Thyroid gland (tissue), 4 donors: Measurements from ENCODE around the gene B3GALT6. TPM values are rescaled to one million over a fixed set of nuclear protein-coding genes. Genes with fewer than 3 reads are reported as not detected.

Source experiments
- DNase-seq, 2 donors: peaks; one replicate each; pipeline ENCODE4 v3.0.0-alpha.2; 2019
- H3K27ac ChIP-seq, 3 donors: fragments of 200-600 bp; sonication (generic); 1 replicate in 2 of 3; 2 replicates in 1 of 3; pipeline ENCODE4 v1.5.1; 2016 to 2019; ENCODE audit warnings: mild to moderate bottlenecking in 1 of 3, moderate library complexity in 1 of 3
- H3K27me3 ChIP-seq: fragments of 200-600 bp; sonication (generic); one replicate; pipeline ENCODE4 v1.5.1; 2019
- H3K36me3 ChIP-seq, 2 donors: fragments of 200-600 bp; sonication (generic); one replicate each; pipeline ENCODE4 v1.5.1; 2016 to 2019
- H3K4me1 ChIP-seq, 2 donors: fragments of 200-600 bp; sonication (generic); one replicate each; pipeline ENCODE4 v1.5.1; 2017 to 2019
- H3K4me3 ChIP-seq, 3 donors: fragments of 200-600 bp; sonication (generic); replicated peaks in 1 of 3; 1 replicate in 2 of 3; 2 replicates in 1 of 3; pipeline ENCODE4 v1.5.1; 2016; ENCODE audit warnings: mild to moderate bottlenecking in 1 of 3
- H3K9me3 ChIP-seq: fragments of 200-600 bp; sonication (generic); one replicate; pipeline ENCODE4 v1.5.1; 2017
- POLR2A ChIP-seq, 2 donors: fragments of 450-650 bp; IDR thresholded peaks; one replicate each; pipeline ENCODE4 v1.6.1; 2017; ENCODE audit warnings: antibody characterized with exemption in 2 of 2, mild to moderate bottlenecking in 2 of 2, moderate library complexity in 1 of 2
- WGBS, 2 donors: methylation state at CpG; one replicate each; pipeline ENCODE4 v1.1.5; 2017; 5-methylcytosine and 5-hydroxymethylcytosine counted together
- intact Hi-C: fragments of 100-400 bp; cut with DNase I; formaldehyde crosslinking; loops from one replicate; pipeline ENCODE4 v1.15.1; 2023
- total RNA-seq, 4 donors: library from RNA; depleted of rRNA; stranded (reverse); fragments of >200 nt; gene quantifications; one replicate each; pipeline ENCODE4 v1.2.3, GENCODE V29; 2016
- TF ChIP-seq, protein P1 (sequence below), 6 experiments: fragments of 200-600 bp in 3 of 6; fragments of 450-650 bp in 3 of 6; sonication (generic) in 3 of 6; IDR thresholded peaks; one replicate each; pipeline ENCODE4 v1.5.1; 2016 to 2019; ENCODE audit warnings: antibody characterized with exemption in 6 of 6, mild to moderate bottlenecking in 2 of 6, inconsistent platforms in 1 of 6, moderate library complexity in 1 of 6

B3GALT6 gene
- total RNA-seq, 4 donors from 2014 or later: 18.0 to 32.2 (median 25.5) TPM

DNA sequence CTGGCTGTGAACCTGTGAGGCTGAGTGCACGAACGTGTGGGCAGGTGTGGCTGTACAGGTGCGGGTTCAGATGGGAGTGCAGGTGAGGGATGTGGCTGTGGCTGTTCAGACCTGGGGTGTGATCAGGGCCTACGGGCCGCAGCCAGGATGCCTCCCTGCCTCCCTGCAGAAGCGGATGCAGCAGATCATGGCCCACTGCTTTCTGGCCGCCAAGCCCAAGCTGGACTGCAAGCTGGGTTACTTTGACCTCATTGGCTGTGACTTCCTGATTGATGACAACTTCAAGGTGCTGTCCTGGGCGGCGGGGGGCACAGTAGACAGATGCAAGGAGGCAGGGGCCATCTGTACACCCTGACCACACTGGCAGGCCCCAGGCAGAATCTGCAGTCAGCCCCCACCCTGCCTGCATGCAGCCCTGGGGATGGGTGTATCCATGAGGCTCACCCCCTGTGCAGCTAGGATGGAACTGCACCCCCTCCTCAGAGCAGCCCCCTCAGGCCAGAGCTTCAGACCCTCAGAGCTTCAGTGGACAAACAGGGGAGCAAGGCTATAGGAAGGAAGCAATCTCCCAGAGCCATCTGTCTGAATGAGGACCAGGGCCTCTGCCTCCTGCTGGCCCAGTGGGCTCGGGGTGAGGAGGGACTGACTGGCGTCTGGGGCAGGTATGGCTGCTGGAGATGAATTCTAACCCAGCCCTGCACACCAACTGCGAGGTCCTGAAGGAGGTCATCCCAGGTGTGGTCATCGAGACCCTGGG is 35.4 kb upstream of the B3GALT6 start:
- Histone ChIP-seq H3K36me3 (no peaks in the 10 kb centered on the region), H3K27me3 (no peaks in the 10 kb centered on the region), H3K27ac (no peak overlapping the region), H3K9me3 (no peaks in the 10 kb centered on the region), H3K4me1 (peaks cover 0 to 9% of the 10 kb centered on the region in 2 donors), H3K4me3 (no peak overlapping the region)
- intact Hi-C loops: no loop called here
- WGBS, 2 donors: 80 to 84% methylated on average over 11 of the region's 13 CpGs
- TF ChIP-seq, protein P1, sequence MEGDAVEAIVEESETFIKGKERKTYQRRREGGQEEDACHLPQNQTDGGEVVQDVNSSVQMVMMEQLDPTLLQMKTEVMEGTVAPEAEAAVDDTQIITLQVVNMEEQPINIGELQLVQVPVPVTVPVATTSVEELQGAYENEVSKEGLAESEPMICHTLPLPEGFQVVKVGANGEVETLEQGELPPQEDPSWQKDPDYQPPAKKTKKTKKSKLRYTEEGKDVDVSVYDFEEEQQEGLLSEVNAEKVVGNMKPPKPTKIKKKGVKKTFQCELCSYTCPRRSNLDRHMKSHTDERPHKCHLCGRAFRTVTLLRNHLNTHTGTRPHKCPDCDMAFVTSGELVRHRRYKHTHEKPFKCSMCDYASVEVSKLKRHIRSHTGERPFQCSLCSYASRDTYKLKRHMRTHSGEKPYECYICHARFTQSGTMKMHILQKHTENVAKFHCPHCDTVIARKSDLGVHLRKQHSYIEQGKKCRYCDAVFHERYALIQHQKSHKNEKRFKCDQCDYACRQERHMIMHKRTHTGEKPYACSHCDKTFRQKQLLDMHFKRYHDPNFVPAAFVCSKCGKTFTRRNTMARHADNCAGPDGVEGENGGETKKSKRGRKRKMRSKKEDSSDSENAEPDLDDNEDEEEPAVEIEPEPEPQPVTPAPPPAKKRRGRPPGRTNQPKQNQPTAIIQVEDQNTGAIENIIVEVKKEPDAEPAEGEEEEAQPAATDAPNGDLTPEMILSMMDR (IDR thresholded peaks at IDR 0.05): no peak
- DNase-seq: no peak

- Histone ChIP-seq H3K4me1 (peaks cover 0 to 9% of the 10 kb centered on the region in 2 donors), H3K27ac (no peak overlapping the region), H3K27me3 (no peaks in the 10 kb centered on the region), H3K9me3 (no peaks in the 10 kb centered on the region), H3K4me3 (no peak overlapping the region), H3K36me3 (no peaks in the 10 kb centered on the region)
- no peak for TF ChIP-seq POLR2A (IDR thresholded peaks at IDR 0.05)
- TF ChIP-seq, protein P1 (IDR thresholded peaks at IDR 0.05): no peak
- WGBS, 2 donors: 82 to 83% methylated on average over 3 to 7 of the region's 8 CpGs
- intact Hi-C loops: no loop called here
- no peak for DNase-seq
These were observed 34.9 kb upstream of the B3GALT6 start for GRCh38 chr1:1197188-1197500.

GRCh38 chr1:1197551-1198422 is 34.2 kb upstream of the B3GALT6 start:
- H3K9me3 ChIP-seq: no peaks in the 10 kb centered on the region
- no peak for TF ChIP-seq POLR2A (IDR thresholded peaks at IDR 0.05)
- TF ChIP-seq, protein P1 (IDR thresholded peaks at IDR 0.05): no peak
- no peaks in the 10 kb centered on the region for H3K36me3 ChIP-seq
- no peaks in the 10 kb centered on the region for H3K27me3 ChIP-seq
- H3K4me3 ChIP-seq: no peak overlapping the region
- 89 to 100% methylated on average over 2 to 23 of the region's 48 CpGs for WGBS, 2 donors
- no peak overlapping the region for H3K27ac ChIP-seq
- intact Hi-C loops: no loop called here
- no peak for DNase-seq
- peaks cover 0 to 9% of the 10 kb centered on the region in 2 donors for H3K4me1 ChIP-seq

DNA sequence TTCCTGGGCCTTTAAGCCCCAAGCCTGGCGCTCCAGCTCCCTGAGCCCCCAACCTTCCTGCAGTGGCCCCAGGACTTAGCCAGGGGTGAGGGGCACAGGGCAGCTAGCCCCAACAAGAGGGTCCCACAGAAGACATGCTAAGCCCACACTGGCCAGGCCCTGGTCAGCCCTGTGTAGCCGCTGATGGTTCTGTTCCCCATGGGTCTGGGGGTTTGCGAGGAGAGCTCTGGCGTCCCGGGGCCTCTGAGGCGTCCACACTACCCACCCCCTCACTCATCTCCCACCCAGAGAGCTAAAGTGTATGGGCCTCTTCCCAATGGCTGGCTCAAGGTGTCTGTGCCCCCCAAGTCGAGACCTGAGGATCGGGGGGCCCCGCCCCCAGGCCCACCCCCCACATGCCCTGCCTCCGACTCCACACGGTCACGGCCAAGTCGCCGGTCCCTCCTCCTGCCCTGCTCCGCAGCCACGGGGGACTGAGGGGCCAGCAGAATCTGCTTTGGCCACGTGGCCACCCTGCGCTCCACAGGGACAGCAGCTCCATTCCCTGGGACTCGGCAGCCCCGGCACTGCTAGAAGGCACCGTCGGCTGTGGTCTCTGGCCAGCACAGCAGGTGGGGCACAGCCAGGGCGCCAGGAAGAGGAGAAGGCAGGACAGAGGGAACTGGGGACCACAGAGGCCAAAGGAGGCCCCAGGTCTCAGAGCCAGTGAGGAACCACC is 33.5 kb upstream of the B3GALT6 start:
- TF ChIP-seq, protein P1 (IDR thresholded peaks at IDR 0.05): no peak
- TF ChIP-seq POLR2A (IDR thresholded peaks at IDR 0.05): no peak
- H3K36me3 ChIP-seq: no peaks in the 10 kb centered on the region
- H3K27ac ChIP-seq: no peak overlapping the region
- DNase-seq: no peak
- 62 to 75% methylated on average over 14 to 19 of the region's 23 CpGs for WGBS, 2 donors
- intact Hi-C loops: no loop called here
- peaks cover 0 to 9% of the 10 kb centered on the region in 2 donors for H3K4me1 ChIP-seq
- no peaks in the 10 kb centered on the region for H3K9me3 ChIP-seq
- no peaks in the 10 kb centered on the region for H3K27me3 ChIP-seq
- H3K4me3 ChIP-seq: no peak overlapping the region
